Lower leg skin (tissue), 4 donors: Measurements from ENCODE around the gene P2RX2. TPM values are rescaled to one million over a fixed set of nuclear protein-coding genes. Genes with fewer than 3 reads are reported as not detected.
"Not testable (repeated sequence)": the region's sequence is repeated elsewhere in the genome, so short reads cannot be mapped to it uniquely, and the experiment has no call there.

Experiments used
- DNase-seq, 2 donors: peaks; one replicate each; pipeline ENCODE4 v3.0.0-alpha.2; 2019; ENCODE audit warnings: low spot score in 2 of 2
- H3K4me3 ChIP-seq: fragments of 200-600 bp; sonication (generic); 2 replicates; pipeline ENCODE4 v1.5.1; 2017; ENCODE audit warnings: mild to moderate bottlenecking, low read depth; ENCODE audit not compliant: poor library complexity, severe bottlenecking
- CTCF ChIP-seq, 3 donors: fragments of 450-650 bp; IDR thresholded peaks; one replicate each; pipeline ENCODE4 v1.5.1; 2016; ENCODE audit warnings: antibody characterized with exemption in 3 of 3, mild to moderate bottlenecking in 3 of 3, moderate library complexity in 2 of 3
- POLR2A ChIP-seq, 2 donors: fragments of 450-650 bp; IDR thresholded peaks; one replicate each; pipeline ENCODE4 v1.6.1; 2016 to 2017; ENCODE audit warnings: antibody characterized with exemption in 2 of 2, mild to moderate bottlenecking in 1 of 2, moderate library complexity in 1 of 2
- WGBS, 2 donors: methylation state at CpG; one replicate each; pipeline ENCODE4 v1.1.5; 2018; 5-methylcytosine and 5-hydroxymethylcytosine counted together
- intact Hi-C: fragments of 100-400 bp; cut with DNase I; formaldehyde crosslinking; loops from one replicate; pipeline ENCODE4 v1.15.0; 2023; ENCODE audit warnings: low total_unique reads
- total RNA-seq, 4 donors: library from RNA; depleted of rRNA; stranded (reverse); fragments of >200 nt; gene quantifications; one replicate each; pipeline ENCODE4 v1.1.0, GENCODE V29; 2016

Gene P2RX2
- total RNA-seq, 4 donors from 2014 or later: not detected

GRCh38 chr12:132593938-132594358 lies 24.6 kb upstream of the P2RX2 start:
- no peak overlapping the region for H3K4me3 ChIP-seq
- intact Hi-C loops: no loop called here
- no peak for TF ChIP-seq CTCF (IDR thresholded peaks at IDR 0.05)
- TF ChIP-seq POLR2A (IDR thresholded peaks at IDR 0.05): no peak
- 15 to 33% methylated on average over 11 of the region's 11 CpGs for WGBS, 2 donors
- DNase-seq: peak; percentile 67 to 93

- H3K4me3 ChIP-seq: no peak overlapping the region
- no peak for DNase-seq
- 74 to 87% methylated on average over 11 of the region's 11 CpGs for WGBS, 2 donors
- no peak for TF ChIP-seq CTCF (IDR thresholded peaks at IDR 0.05)
- no peak for TF ChIP-seq POLR2A (IDR thresholded peaks at IDR 0.05)
- intact Hi-C loops: no loop called here
Observed at GRCh38 chr12:132595183-132595582, 23.4 kb upstream of the P2RX2 start.

DNA sequence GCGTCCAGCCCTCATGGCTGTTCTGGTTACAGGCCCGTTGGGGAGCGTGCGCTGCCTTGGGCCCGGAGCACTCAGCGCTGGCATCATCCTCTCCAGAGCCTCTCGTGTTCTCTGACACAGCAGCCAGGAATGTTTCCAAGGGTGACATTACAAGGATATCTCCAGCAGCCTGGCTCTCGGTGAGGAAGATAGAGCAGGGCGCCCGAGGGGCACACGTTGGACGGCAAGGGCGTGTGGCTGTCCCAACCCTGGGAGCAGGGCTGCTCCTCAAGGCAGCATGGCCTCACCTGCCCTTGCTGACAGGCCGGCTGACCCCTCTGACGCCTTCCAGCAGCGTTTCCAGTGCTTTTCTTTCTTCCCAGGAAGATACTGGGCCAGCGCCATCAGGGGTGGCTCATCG lies 22.6 kb upstream of the P2RX2 start:
- WGBS, 2 donors: 71 to 82% methylated on average over 12 to 15 of the region's 18 CpGs

DNA sequence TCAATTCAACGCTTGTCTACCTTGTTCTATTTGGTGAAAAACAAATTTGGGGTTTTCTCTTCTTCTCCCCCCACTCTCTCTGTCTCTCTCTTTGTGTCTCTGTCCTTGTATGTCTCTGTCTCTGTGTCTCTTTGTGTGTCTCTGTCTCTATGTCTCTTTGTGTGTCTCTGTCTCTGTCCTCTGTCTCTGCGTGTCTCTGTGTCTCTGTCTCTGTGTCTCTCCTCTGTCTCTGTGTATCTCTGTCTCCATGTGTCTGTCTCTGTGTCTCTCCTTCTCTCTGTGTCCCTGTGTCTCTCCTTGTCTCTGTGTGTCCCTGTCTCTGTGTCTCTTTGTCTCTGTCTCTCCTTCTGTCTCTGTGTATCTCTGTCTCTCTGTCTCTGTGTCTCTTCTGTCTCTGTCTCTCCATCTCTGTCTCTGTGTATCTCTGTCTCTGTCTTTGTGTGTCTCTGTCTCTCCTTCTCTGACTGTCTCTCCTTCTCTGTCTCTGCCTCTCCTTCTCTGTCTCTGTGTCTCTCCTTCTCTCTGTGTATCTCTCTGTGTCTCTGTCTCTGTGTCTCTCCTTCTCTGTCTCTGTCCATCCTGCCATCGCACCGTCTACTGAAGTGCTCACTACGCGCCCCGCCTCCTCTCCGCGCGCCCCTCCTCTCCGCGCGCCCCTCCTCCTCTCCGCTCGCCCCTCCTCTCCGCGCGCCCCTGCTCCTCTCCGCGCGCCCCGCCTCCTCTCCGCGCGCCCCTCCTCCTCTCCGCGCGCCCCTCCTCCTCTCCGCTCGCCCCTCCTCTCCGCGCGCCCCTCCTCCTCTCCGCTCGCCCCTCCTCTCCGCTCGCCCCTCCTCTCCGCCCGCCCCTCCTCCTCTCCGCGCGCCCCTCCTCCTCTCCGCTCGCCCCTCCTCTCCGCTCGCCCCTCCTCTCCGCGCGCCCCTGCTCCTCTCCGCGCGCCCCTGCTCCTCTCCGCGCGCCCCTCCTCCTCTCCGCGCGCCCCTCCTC lies 21.0 kb upstream of the P2RX2 start:
- no peak for DNase-seq
- intact Hi-C loops: no loop called here
- WGBS, 2 donors: 11 to 12% methylated on average over 11 to 13 of the region's 58 CpGs
- no peak overlapping the region for H3K4me3 ChIP-seq
- TF ChIP-seq POLR2A (IDR thresholded peaks at IDR 0.05) (no peak), CTCF (IDR thresholded peaks at IDR 0.05) (no peak)

More for the DNA sequence above, 22.6 kb upstream of the P2RX2 start:
- TF ChIP-seq POLR2A (IDR thresholded peaks at IDR 0.05): no peak
- TF ChIP-seq CTCF (IDR thresholded peaks at IDR 0.05): no peak
- no peak for DNase-seq
- H3K4me3 ChIP-seq: no peak overlapping the region
- intact Hi-C loops: no loop called here

- DNase-seq, intact Hi-C loops, H3K4me3 ChIP-seq: not testable (repeated sequence)
- 61 to 71% methylated on average over 6 of the region's 6 CpGs for WGBS, 2 donors
Observed at GRCh38 chr12:132599502-132599901, 19.1 kb upstream of the P2RX2 start.
